Measurements from ENCODE around the gene CRY1.
"Not testable (repeated sequence)": the region's sequence is repeated elsewhere in the genome, so short reads cannot be mapped to it uniquely, and the experiment has no call there.

The CRY1 gene

GRCh38 chr12:107058190-107058589 is 35.2 kb downstream of the CRY1 start:
- H3K27ac Mint-ChIP-seq: no peak overlapping the region

GRCh38 chr12:107057071-107057834 is 36.1 kb downstream of the CRY1 start:
- Mint-ChIP-seq H3K4me1 (ENCODE audit: low read depth) (peaks cover 15% of the 10 kb centered on the region), H3K27ac (no peak overlapping the region), H3K27me3 (no peaks in the 10 kb centered on the region), H3K9me3 (peaks cover 16% of the 10 kb centered on the region), H3K36me3 (ENCODE audit: low read depth) (peaks cover 15% of the 10 kb centered on the region), H3K4me3 (no peak overlapping the region)
- DNase-seq: no peak

More at GRCh38 chr12:107058190-107058589, 35.2 kb downstream of the CRY1 start:
- Mint-ChIP-seq H3K36me3 (ENCODE audit: low read depth) (peaks cover 11% of the 10 kb centered on the region), H3K4me1 (ENCODE audit: low read depth) (peaks cover 15% of the 10 kb centered on the region), H3K27me3 (no peaks in the 10 kb centered on the region), H3K9me3 (peaks cover 9% of the 10 kb centered on the region), H3K4me3 (no peak overlapping the region)
- DNase-seq: no peak

GRCh38 chr12:107053709-107054108 is 39.6 kb downstream of the CRY1 start:
- no peak for DNase-seq
- Mint-ChIP-seq H3K9me3 (peaks cover 27% of the 10 kb centered on the region), H3K4me1 (ENCODE audit: low read depth) (peaks cover 19% of the 10 kb centered on the region), H3K27ac (no peak overlapping the region), H3K27me3 (no peaks in the 10 kb centered on the region), H3K4me3 (no peak overlapping the region), H3K36me3 (ENCODE audit: low read depth) (peaks cover 34% of the 10 kb centered on the region)

GRCh38 chr12:107045186-107045585 is 48.2 kb downstream of the CRY1 start:
- no peak overlapping the region for H3K27ac Mint-ChIP-seq
- peaks cover 58% of the 10 kb centered on the region for H3K36me3 Mint-ChIP-seq (ENCODE audit: low read depth)
- H3K4me1 Mint-ChIP-seq (ENCODE audit: low read depth): peaks cover 8% of the 10 kb centered on the region
- no peak for DNase-seq
- H3K9me3 Mint-ChIP-seq: peaks cover 40% of the 10 kb centered on the region
- no peak overlapping the region for H3K4me3 Mint-ChIP-seq
- no peaks in the 10 kb centered on the region for H3K27me3 Mint-ChIP-seq

GRCh38 chr12:107042801-107043200 is 50.5 kb downstream of the CRY1 start:
- no peak for DNase-seq
- H3K4me3 Mint-ChIP-seq: no peak overlapping the region
- peaks cover 27% of the 10 kb centered on the region for H3K9me3 Mint-ChIP-seq
- H3K4me1 Mint-ChIP-seq (ENCODE audit: low read depth): peaks cover 20% of the 10 kb centered on the region
- H3K27ac Mint-ChIP-seq: no peak overlapping the region
- no peaks in the 10 kb centered on the region for H3K27me3 Mint-ChIP-seq
- peaks cover 51% of the 10 kb centered on the region for H3K36me3 Mint-ChIP-seq (ENCODE audit: low read depth)

- Mint-ChIP-seq H3K4me1 (ENCODE audit: low read depth) (peaks cover 36% of the 10 kb centered on the region), H3K4me3 (no peak overlapping the region), H3K36me3 (ENCODE audit: low read depth) (peaks cover 32% of the 10 kb centered on the region), H3K27ac (no peak overlapping the region), H3K9me3 (peaks cover 2% of the 10 kb centered on the region), H3K27me3 (no peaks in the 10 kb centered on the region)
- DNase-seq: no peak
These were observed 57.6 kb downstream of the CRY1 start for GRCh38 chr12:107035733-107036132.

GRCh38 chr12:107033758-107034739 is 59.3 kb downstream of the CRY1 start:
- no peak for DNase-seq
- Mint-ChIP-seq H3K4me3 (no peak overlapping the region), H3K36me3 (ENCODE audit: low read depth) (peaks cover 27% of the 10 kb centered on the region), H3K4me1 (ENCODE audit: low read depth) (peaks cover 44% of the 10 kb centered on the region), H3K27ac (no peak overlapping the region), H3K9me3 (no peaks in the 10 kb centered on the region), H3K27me3 (no peaks in the 10 kb centered on the region)

- Mint-ChIP-seq H3K27ac (no peak overlapping the region), H3K9me3 (no peaks in the 10 kb centered on the region), H3K4me1 (ENCODE audit: low read depth) (peaks cover 51% of the 10 kb centered on the region), H3K27me3 (no peaks in the 10 kb centered on the region), H3K4me3 (no peak overlapping the region), H3K36me3 (ENCODE audit: low read depth) (peaks cover 17% of the 10 kb centered on the region)
- no peak for DNase-seq
These were observed 61.1 kb downstream of the CRY1 start for GRCh38 chr12:107032266-107032665.

- H3K9me3 Mint-ChIP-seq: no peaks in the 10 kb centered on the region
- H3K4me1 Mint-ChIP-seq (ENCODE audit: low read depth): peaks cover 59% of the 10 kb centered on the region
- no peak overlapping the region for H3K27ac Mint-ChIP-seq
- H3K4me3 Mint-ChIP-seq: no peak overlapping the region
- peaks cover 6% of the 10 kb centered on the region for H3K36me3 Mint-ChIP-seq (ENCODE audit: low read depth)
- DNase-seq: no peak
- no peaks in the 10 kb centered on the region for H3K27me3 Mint-ChIP-seq
These were observed 62.3 kb downstream of the CRY1 start for GRCh38 chr12:107031061-107031460.

GRCh38 chr12:107029081-107029480 is 64.3 kb downstream of the CRY1 start:
- Mint-ChIP-seq H3K9me3 (no peaks in the 10 kb centered on the region), H3K4me1 (ENCODE audit: low read depth) (peaks cover 57% of the 10 kb centered on the region), H3K27ac (no peak overlapping the region), H3K36me3 (ENCODE audit: low read depth) (no peaks in the 10 kb centered on the region), H3K27me3 (no peaks in the 10 kb centered on the region), H3K4me3 (no peak overlapping the region)
- no peak for DNase-seq

GRCh38 chr12:107027636-107028053 is 65.7 kb downstream of the CRY1 start:
- peaks cover 56% of the 10 kb centered on the region for H3K4me1 Mint-ChIP-seq (ENCODE audit: low read depth)
- no peak overlapping the region for H3K4me3 Mint-ChIP-seq
- DNase-seq: no peak
- peak overlapping the region; percentile 73 for H3K27ac Mint-ChIP-seq
- no peaks in the 10 kb centered on the region for H3K9me3 Mint-ChIP-seq
- H3K27me3 Mint-ChIP-seq: no peaks in the 10 kb centered on the region
- H3K36me3 Mint-ChIP-seq (ENCODE audit: low read depth): no peaks in the 10 kb centered on the region

- Mint-ChIP-seq H3K27ac (peak overlapping the region; percentile 73), H3K9me3 (no peaks in the 10 kb centered on the region), H3K27me3 (no peaks in the 10 kb centered on the region), H3K4me1 (ENCODE audit: low read depth) (peaks cover 54% of the 10 kb centered on the region), H3K4me3 (no peak overlapping the region), H3K36me3 (ENCODE audit: low read depth) (no peaks in the 10 kb centered on the region)
- no peak for DNase-seq
These were observed 66.3 kb downstream of the CRY1 start for GRCh38 chr12:107026806-107027635.

- H3K27me3 Mint-ChIP-seq; H3K9me3 Mint-ChIP-seq; DNase-seq; H3K4me3 Mint-ChIP-seq; H3K36me3 Mint-ChIP-seq (ENCODE audit: low read depth): not testable (repeated sequence)
- Mint-ChIP-seq H3K27ac (peak overlapping the region; percentile 73), H3K4me1 (ENCODE audit: low read depth) (peaks cover 50% of the 10 kb centered on the region)
These were observed 67.0 kb downstream of the CRY1 start for GRCh38 chr12:107026356-107026755.

- Mint-ChIP-seq H3K27ac (no peak overlapping the region), H3K4me1 (ENCODE audit: low read depth) (peaks cover 46% of the 10 kb centered on the region), H3K9me3 (no peaks in the 10 kb centered on the region), H3K36me3 (ENCODE audit: low read depth) (peaks cover 11% of the 10 kb centered on the region), H3K4me3 (no peak overlapping the region), H3K27me3 (no peaks in the 10 kb centered on the region)
- DNase-seq: no peak
These were observed 67.7 kb downstream of the CRY1 start for GRCh38 chr12:107025671-107026070.
